ENCODE results near the gene PLD4. TPM values are rescaled to one million over a fixed set of nuclear protein-coding genes. Genes with fewer than 3 reads are reported as not detected.
A peak's percentile ranks its signal among the peaks of the same experiment; 100 is the strongest.

Gene PLD4
- polyA plus RNA-seq, 3 donors: 12.2 to 15.5 (median 15.1) TPM

DNA sequence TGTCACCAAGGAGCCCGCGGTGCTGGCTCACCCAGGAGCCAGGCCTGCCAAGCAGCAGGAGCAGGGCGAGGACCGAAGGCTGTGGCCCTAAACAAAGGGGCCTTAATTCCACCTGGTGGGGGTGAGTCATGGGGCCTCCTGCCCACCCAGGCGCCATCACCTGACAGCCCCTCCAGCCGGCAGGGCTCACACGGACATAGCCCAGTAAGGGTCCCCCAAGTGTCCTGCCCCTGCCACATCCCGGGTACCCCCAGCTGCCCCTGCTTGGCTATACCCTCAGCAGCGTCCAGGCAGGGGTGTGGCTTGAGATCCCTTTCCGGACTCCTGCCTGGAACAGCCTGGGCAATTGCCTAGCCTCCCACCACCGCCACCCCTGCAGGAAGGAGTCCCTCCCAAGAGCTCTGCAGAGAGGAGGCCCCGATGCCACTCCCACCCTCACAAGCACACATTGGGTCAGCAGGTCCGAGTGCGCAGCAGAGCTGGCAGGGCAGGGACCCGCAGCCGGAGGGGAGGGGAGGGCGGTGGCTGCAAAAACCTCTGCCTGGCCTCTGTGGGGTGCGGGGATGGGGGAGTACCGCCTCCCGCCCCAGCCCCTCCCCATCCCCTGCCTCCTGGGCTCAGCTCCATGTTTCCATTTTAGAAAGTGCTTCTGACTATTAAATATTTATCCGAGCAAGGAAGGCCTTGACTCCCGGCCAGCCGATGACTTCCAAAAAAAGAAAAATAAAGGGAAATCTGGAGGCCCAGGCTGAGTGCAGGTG is 48.9 kb downstream of the PLD4 start:
- peak in 1 of 3 donors; percentile 3 for DNase-seq
- TF ChIP-seq CTCF (IDR thresholded peaks at IDR 0.05): no peak
- peaks cover 4 to 22% of the 10 kb centered on the region in 2 donors for H3K27me3 ChIP-seq (ENCODE audit: control insufficient read depth in 2 of 2, insufficient read depth in 2 of 2, low read length in 2 of 2)

DNA sequence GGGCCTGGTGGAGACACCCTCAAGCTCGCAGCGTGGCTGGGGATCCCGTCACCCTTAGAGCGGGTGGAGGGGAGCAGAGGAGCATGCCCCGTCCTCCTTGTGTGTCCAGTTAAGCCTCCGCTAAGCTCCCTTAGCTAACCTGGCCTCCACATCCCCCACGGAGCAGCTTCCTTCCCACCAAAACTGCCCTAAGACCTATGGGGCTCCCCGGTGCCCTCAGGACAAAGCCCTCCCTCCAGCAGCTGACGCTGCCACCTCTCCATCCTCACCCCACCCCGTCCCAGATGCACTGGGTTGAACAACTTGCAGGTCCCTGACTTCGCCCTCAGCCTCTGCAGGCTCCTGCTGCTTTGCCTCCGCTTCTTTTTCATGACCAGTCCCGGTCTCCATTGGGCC is 49.5 kb downstream of the PLD4 start:
- Histone ChIP-seq H3K4me2 (replicated peaks; ENCODE audit: extremely low read depth, low read length, poor library complexity, severe bottlenecking) (no peak overlapping the region), H3K9me3 (replicated peaks in 1 of 2; ENCODE audit: control insufficient read depth in 1 of 2, insufficient read depth in 1 of 2, low read length in 2 of 2) (no peaks in the 10 kb centered on the region), H4K20me1 (ENCODE audit: insufficient read depth, low read length) (no peaks in the 10 kb centered on the region), H3K27me3 (ENCODE audit: control insufficient read depth in 2 of 2, insufficient read depth in 2 of 2, low read length in 2 of 2) (peaks cover 10 to 25% of the 10 kb centered on the region in 2 donors), H3K36me3 (replicated peaks in 1 of 2; ENCODE audit: control insufficient read depth in 1 of 2, insufficient read depth in 2 of 2, low read length in 2 of 2) (no peaks in the 10 kb centered on the region), H3K4me1 (ENCODE audit: control insufficient read depth in 1 of 2, insufficient read depth in 2 of 2, low read length in 2 of 2) (peaks cover 5 to 24% of the 10 kb centered on the region in 2 donors), H3K9ac (ENCODE audit: insufficient read depth, low read length, poor library complexity, severe bottlenecking) (no peak overlapping the region), H3K27ac (ENCODE audit: low read depth in 1 of 2, low read length in 2 of 2) (no peak overlapping the region), H2AFZ (ENCODE audit: insufficient read depth, low read depth, low read length, poor library complexity, severe bottlenecking) (no peak overlapping the region), H3K79me2 (ENCODE audit: insufficient read depth, low read length) (no peaks in the 10 kb centered on the region), H3K4me3 (replicated peaks in 1 of 3; ENCODE audit: low read depth in 2 of 3, low read length in 3 of 3) (no peak overlapping the region)
- Mint-ChIP-seq H3K27me3 (ENCODE audit: low read depth in 3 of 3) (peaks cover 31 to 33% (median 32%) of the 10 kb centered on the region in 3 donors), H3K9me3 (peaks cover 0 to 10% (median 1%) of the 10 kb centered on the region in 7 donors), H3K27ac (no peak overlapping the region), H3K36me3 (peaks cover 2 to 3% of the 10 kb centered on the region in 2 donors), H3K4me3 (no peak overlapping the region), H3K4me1 (peaks cover 17% of the 10 kb centered on the region)
- TF ChIP-seq CTCF (IDR thresholded peaks at IDR 0.05): no peak
- DNase-seq: no peak
- WGBS (ENCODE audit: insufficient coverage): 89% methylated on average over 11 of the region's 13 CpGs
- intact Hi-C loops (cut with micrococcal nuclease): loop anchor here in 1 of 2 donors (5.0 kb wide), 1 partner anchor 113 kb away; no protein-coding TSS in a partner anchor

More for the DNA sequence above, 48.9 kb downstream of the PLD4 start:
- H3K4me3 Mint-ChIP-seq: no peak overlapping the region
- no peak overlapping the region for H3K4me2 ChIP-seq (replicated peaks; ENCODE audit: extremely low read depth, low read length, poor library complexity, severe bottlenecking)
- WGBS (ENCODE audit: insufficient coverage): 89% methylated on average over 13 of the region's 23 CpGs
- H3K9ac ChIP-seq (ENCODE audit: insufficient read depth, low read length, poor library complexity, severe bottlenecking): no peak overlapping the region
- intact Hi-C loops (cut with micrococcal nuclease): loop anchor here in 1 of 2 donors (5.0 kb wide), 1 partner anchor 114 kb away; no protein-coding TSS in a partner anchor
- no peak overlapping the region for H3K27ac ChIP-seq (ENCODE audit: low read depth in 1 of 2, low read length in 2 of 2)
- no peak overlapping the region for H3K27ac Mint-ChIP-seq
- peaks cover 5 to 20% of the 10 kb centered on the region in 2 donors for H3K4me1 ChIP-seq (ENCODE audit: control insufficient read depth in 1 of 2, insufficient read depth in 2 of 2, low read length in 2 of 2)
- peaks cover 12% of the 10 kb centered on the region for H3K4me1 Mint-ChIP-seq
- no peak overlapping the region for H3K4me3 ChIP-seq (replicated peaks in 1 of 3; ENCODE audit: low read depth in 2 of 3, low read length in 3 of 3)
- H2AFZ ChIP-seq (ENCODE audit: insufficient read depth, low read depth, low read length, poor library complexity, severe bottlenecking): no peak overlapping the region
- no peaks in the 10 kb centered on the region for H3K9me3 ChIP-seq (replicated peaks in 1 of 2; ENCODE audit: control insufficient read depth in 1 of 2, insufficient read depth in 1 of 2, low read length in 2 of 2)
- H3K9me3 Mint-ChIP-seq: peaks cover 0 to 10% (median 1%) of the 10 kb centered on the region in 7 donors
- peaks cover 28 to 33% (median 30%) of the 10 kb centered on the region in 3 donors for H3K27me3 Mint-ChIP-seq (ENCODE audit: low read depth in 3 of 3)
- H3K79me2 ChIP-seq (ENCODE audit: insufficient read depth, low read length): no peaks in the 10 kb centered on the region
- peaks cover 2 to 3% of the 10 kb centered on the region in 2 donors for H3K36me3 Mint-ChIP-seq
- no peaks in the 10 kb centered on the region for H3K36me3 ChIP-seq (replicated peaks in 1 of 2; ENCODE audit: control insufficient read depth in 1 of 2, insufficient read depth in 2 of 2, low read length in 2 of 2)
- no peaks in the 10 kb centered on the region for H4K20me1 ChIP-seq (ENCODE audit: insufficient read depth, low read length)
